DOHH2 (cell line): ENCODE data around the gene TFCP2L1.

Source experiments
- H3F3A ChIP-seq: fragments of 200-600 bp; sonication (generic), shearing (Covaris generic); 2 replicates; pipeline ENCODE4 v1.6.0; 2016; ENCODE audit warnings: antibody characterized with exemption, mild to moderate bottlenecking; ENCODE audit not compliant: control insufficient read depth, insufficient read depth
- H3K27ac ChIP-seq: fragments of 200-600 bp; sonication (generic); 2 replicates; pipeline ENCODE4 v1.5.1; 2014; ENCODE audit warnings: low read depth, mild to moderate bottlenecking, low read length, moderate library complexity
- H3K27me3 ChIP-seq: fragments of 200-600 bp; sonication (generic); 2 replicates; pipeline ENCODE4 v1.6.1; 2014; ENCODE audit warnings: mild to moderate bottlenecking, low read length, mixed read lengths; ENCODE audit not compliant: control insufficient read depth
- H3K36me3 ChIP-seq: fragments of 200-600 bp; sonication (generic); 2 replicates; pipeline ENCODE4 v1.6.1; 2014; ENCODE audit warnings: mild to moderate bottlenecking, low read length, moderate library complexity, mixed read lengths; ENCODE audit not compliant: control insufficient read depth
- H3K4me1 ChIP-seq: fragments of 200-600 bp; sonication (generic); 2 replicates; pipeline ENCODE4 v1.6.1; 2014; ENCODE audit warnings: mild to moderate bottlenecking, low read length, mixed read lengths; ENCODE audit not compliant: control insufficient read depth
- H3K4me2 ChIP-seq: fragments of 200-600 bp; sonication (generic); 2 replicates; pipeline ENCODE4 v1.6.0; 2014; ENCODE audit warnings: mild to moderate bottlenecking, low read length, moderate library complexity
- H3K4me3 ChIP-seq: fragments of 200-600 bp; sonication (generic); 2 replicates; pipeline ENCODE4 v1.5.1; 2014; ENCODE audit warnings: mild to moderate bottlenecking, low read length, mixed read lengths
- H3K79me2 ChIP-seq: fragments of 200-600 bp; sonication (generic); 2 replicates; pipeline ENCODE4 v1.6.1; 2014; ENCODE audit warnings: mild to moderate bottlenecking, low read length, mixed read lengths; ENCODE audit not compliant: control insufficient read depth
- H3K9me2 ChIP-seq: fragments of 200-600 bp; sonication (generic); replicated peaks from 2 replicates; pipeline ENCODE4 v1.6.1; 2014; ENCODE audit warnings: mild to moderate bottlenecking, low read length, mixed read lengths; ENCODE audit not compliant: control insufficient read depth
- H3K9me3 ChIP-seq: fragments of 200-600 bp; sonication (generic); 2 replicates; pipeline ENCODE4 v1.6.1; 2014; ENCODE audit warnings: antibody characterized with exemption, low read length, mixed read lengths; ENCODE audit not compliant: control insufficient read depth, insufficient read depth
- H4K20me1 ChIP-seq: fragments of 200-600 bp; sonication (generic); 2 replicates; pipeline ENCODE4 v1.6.0; 2014; ENCODE audit warnings: low read depth, mild to moderate bottlenecking, antibody characterized with exemption, low read length, moderate library complexity; ENCODE audit not compliant: control insufficient read depth, insufficient read depth
- CTCF ChIP-seq: fragments of 200-600 bp; sonication (generic); IDR thresholded peaks from one replicate; pipeline ENCODE4 v1.5.1; 2014; ENCODE audit warnings: antibody characterized with exemption, mild to moderate bottlenecking, low read depth, low read length; ENCODE audit not compliant: poor library complexity, severe bottlenecking
- EZH2phosphoT487 ChIP-seq: fragments of 200-600 bp; sonication (generic); IDR thresholded peaks from 2 replicates; pipeline ENCODE4 v1.6.1; 2017; ENCODE audit warnings: borderline replicate concordance, mild to moderate bottlenecking, antibody characterized with exemption, low read length, moderate library complexity, mixed read lengths

Gene TFCP2L1

GRCh38 chr2:121309801-121310200 is 24.8 kb upstream of the TFCP2L1 start:
- Histone ChIP-seq H3K9me2 (no peaks in the 10 kb centered on the region), H3K4me1 (no peaks in the 10 kb centered on the region), H3K36me3 (no peaks in the 10 kb centered on the region), H3K9me3 (no peaks in the 10 kb centered on the region), H4K20me1 (no peaks in the 10 kb centered on the region), H3F3A (no peaks in the 10 kb centered on the region), H3K27ac (no peak overlapping the region), H3K79me2 (no peaks in the 10 kb centered on the region), H3K27me3 (peaks cover 22% of the 10 kb centered on the region), H3K4me2 (no peak overlapping the region), H3K4me3 (no peak overlapping the region)
- TF ChIP-seq EZH2phosphoT487: no peak
- TF ChIP-seq CTCF: no peak

GRCh38 chr2:121309323-121309722 is 24.3 kb upstream of the TFCP2L1 start:
- TF ChIP-seq EZH2phosphoT487 (no peak), CTCF (no peak)
- no peaks in the 10 kb centered on the region for H3F3A ChIP-seq
- H3K9me3 ChIP-seq: no peaks in the 10 kb centered on the region
- H3K9me2 ChIP-seq: no peaks in the 10 kb centered on the region
- H4K20me1 ChIP-seq: no peaks in the 10 kb centered on the region
- no peak overlapping the region for H3K4me3 ChIP-seq
- H3K27ac ChIP-seq: no peak overlapping the region
- no peak overlapping the region for H3K4me2 ChIP-seq
- no peaks in the 10 kb centered on the region for H3K79me2 ChIP-seq
- no peaks in the 10 kb centered on the region for H3K4me1 ChIP-seq
- H3K36me3 ChIP-seq: no peaks in the 10 kb centered on the region
- peaks cover 23% of the 10 kb centered on the region for H3K27me3 ChIP-seq

GRCh38 chr2:121307048-121307447 is 22.0 kb upstream of the TFCP2L1 start:
- no peaks in the 10 kb centered on the region for H3F3A ChIP-seq
- TF ChIP-seq CTCF (no peak), EZH2phosphoT487 (no peak)
- H3K4me1 ChIP-seq: no peaks in the 10 kb centered on the region
- H3K27ac ChIP-seq: no peak overlapping the region
- no peak overlapping the region for H3K4me3 ChIP-seq
- no peaks in the 10 kb centered on the region for H3K9me3 ChIP-seq
- H4K20me1 ChIP-seq: no peaks in the 10 kb centered on the region
- peaks cover 23% of the 10 kb centered on the region for H3K27me3 ChIP-seq
- H3K79me2 ChIP-seq: no peaks in the 10 kb centered on the region
- H3K9me2 ChIP-seq: no peaks in the 10 kb centered on the region
- H3K4me2 ChIP-seq: no peak overlapping the region
- H3K36me3 ChIP-seq: no peaks in the 10 kb centered on the region

- H3K9me3 ChIP-seq: no peaks in the 10 kb centered on the region
- no peaks in the 10 kb centered on the region for H3K4me1 ChIP-seq
- no peaks in the 10 kb centered on the region for H3F3A ChIP-seq
- H3K9me2 ChIP-seq: no peaks in the 10 kb centered on the region
- no peaks in the 10 kb centered on the region for H4K20me1 ChIP-seq
- H3K4me3 ChIP-seq: no peak overlapping the region
- H3K4me2 ChIP-seq: no peak overlapping the region
- H3K27me3 ChIP-seq: peaks cover 22% of the 10 kb centered on the region
- H3K79me2 ChIP-seq: no peaks in the 10 kb centered on the region
- H3K36me3 ChIP-seq: no peaks in the 10 kb centered on the region
- no peak for TF ChIP-seq EZH2phosphoT487
- TF ChIP-seq CTCF: no peak
- H3K27ac ChIP-seq: no peak overlapping the region
Observed at GRCh38 chr2:121304941-121305340, 19.9 kb upstream of the TFCP2L1 start.
